ENCODE results near the gene SREBF1. TPM values are rescaled to one million over a fixed set of nuclear protein-coding genes. Genes with fewer than 3 reads are reported as not detected.

Gene SREBF1
- total and polyA plus RNA-seq, 2 experiments from 2014 or later, result 19.2 to 36.2 TPM

- Histone ChIP-seq H3F3A (ENCODE audit: insufficient read depth) (peaks cover 38% of the 10 kb centered on the region), H3K27me3 (replicated peaks; ENCODE audit: insufficient read depth) (no peaks in the 10 kb centered on the region), H3K79me2 (ENCODE audit: insufficient read depth) (peaks cover 26% of the 10 kb centered on the region), H3K4me1 (ENCODE audit: insufficient read depth) (peaks cover 38% of the 10 kb centered on the region), H3K9ac (peak overlapping the region; percentile 93), H3K4me3 (no peak overlapping the region), H2AFZ (peak overlapping the region; percentile 40; the same call in 1 of the 2 replicates), H3K36me3 (ENCODE audit: low read depth) (no peaks in the 10 kb centered on the region), H3K9me2 (ENCODE audit: insufficient read depth) (no peaks in the 10 kb centered on the region), H4K20me1 (ENCODE audit: insufficient read depth) (no peaks in the 10 kb centered on the region), H3K4me2 (ENCODE audit: unreplicated experiment) (no peak overlapping the region), H3K9me3 (ENCODE audit: low read depth) (no peaks in the 10 kb centered on the region), H3K27ac (peak overlapping the region; percentile 95)
- in situ Hi-C loops (cut with MboI), result no loop called here
- 43 to 45% methylated on average over 10 to 11 of the region's 11 CpGs for WGBS, 2 experiments (ENCODE audit: low coverage in 1 of 2, low lambda C conversion rate in 2 of 2, missing lambda C conversion rate in 2 of 2)
- TF ChIP-seq EZH2phosphoT487 (IDR thresholded peaks at IDR 0.05; ENCODE audit: insufficient read depth, low read depth), result no peak
- DNase-seq, result peak; percentile 73
These were observed 1.5 kb upstream of the SREBF1 start for GRCh38 chr17:17837966-17838962.

- Histone ChIP-seq H3K79me2 (ENCODE audit: insufficient read depth) (peaks cover 34% of the 10 kb centered on the region), H3K9ac (peak overlapping the region; percentile 93), H2AFZ (peak overlapping the region; percentile 16), H3F3A (ENCODE audit: insufficient read depth) (peaks cover 38% of the 10 kb centered on the region), H4K20me1 (ENCODE audit: insufficient read depth) (no peaks in the 10 kb centered on the region), H3K9me2 (ENCODE audit: insufficient read depth) (no peaks in the 10 kb centered on the region), H3K4me2 (ENCODE audit: unreplicated experiment) (peak overlapping the region; percentile 86), H3K36me3 (ENCODE audit: low read depth) (no peaks in the 10 kb centered on the region), H3K9me3 (ENCODE audit: low read depth) (no peaks in the 10 kb centered on the region), H3K27ac (peak overlapping the region; percentile 95), H3K27me3 (replicated peaks; ENCODE audit: insufficient read depth) (no peaks in the 10 kb centered on the region), H3K4me3 (peak overlapping the region; percentile 79), H3K4me1 (ENCODE audit: insufficient read depth) (peaks cover 38% of the 10 kb centered on the region)
- no peak for TF ChIP-seq EZH2 (IDR thresholded peaks at IDR 0.05; ENCODE audit: insufficient read depth, poor library complexity, severe bottlenecking)
- TF ChIP-seq EZH2phosphoT487 (IDR thresholded peaks at IDR 0.05; ENCODE audit: insufficient read depth, low read depth), result no peak
- peak; percentile 87 for DNase-seq
- 17 to 29% methylated on average over 3 of the region's 3 CpGs for WGBS, 2 experiments (ENCODE audit: low coverage in 1 of 2, low lambda C conversion rate in 2 of 2, missing lambda C conversion rate in 2 of 2)
- in situ Hi-C loops (cut with MboI), result no loop called here
These were observed 615 bp upstream of the SREBF1 start for GRCh38 chr17:17837380-17837821.

GRCh38 chr17:17836250-17836817, 452 bp downstream of the SREBF1 start:
- TF ChIP-seq EZH2 (IDR thresholded peaks at IDR 0.05; ENCODE audit: insufficient read depth, poor library complexity, severe bottlenecking) (no peak), EZH2phosphoT487 (IDR thresholded peaks at IDR 0.05; ENCODE audit: insufficient read depth, low read depth) (no peak)
- no peaks in the 10 kb centered on the region for H3K36me3 ChIP-seq (ENCODE audit: low read depth)
- peaks cover 44% of the 10 kb centered on the region for H3K79me2 ChIP-seq (ENCODE audit: insufficient read depth)
- peak; percentile 97 for DNase-seq
- no peaks in the 10 kb centered on the region for H3K9me3 ChIP-seq (ENCODE audit: low read depth)
- peak overlapping the region; percentile 70; the same call in 1 of the 2 replicates for H2AFZ ChIP-seq
- no peaks in the 10 kb centered on the region for H3K9me2 ChIP-seq (ENCODE audit: insufficient read depth)
- no peaks in the 10 kb centered on the region for H3K27me3 ChIP-seq (replicated peaks; ENCODE audit: insufficient read depth)
- H3K27ac ChIP-seq, result peak overlapping the region; percentile 95
- peaks cover 37% of the 10 kb centered on the region for H3K4me1 ChIP-seq (ENCODE audit: insufficient read depth)
- H4K20me1 ChIP-seq (ENCODE audit: insufficient read depth), result no peaks in the 10 kb centered on the region
- 1 to 3% methylated on average over 56 to 67 of the region's 69 CpGs for WGBS, 2 experiments (ENCODE audit: low coverage in 1 of 2, low lambda C conversion rate in 2 of 2, missing lambda C conversion rate in 2 of 2)
- peaks cover 34% of the 10 kb centered on the region for H3F3A ChIP-seq (ENCODE audit: insufficient read depth)
- H3K9ac ChIP-seq, result peak overlapping the region; percentile 93
- in situ Hi-C loops (cut with MboI), result no loop called here
- H3K4me3 ChIP-seq, result peak overlapping the region; percentile 79
- H3K4me2 ChIP-seq (ENCODE audit: unreplicated experiment), result peak overlapping the region; percentile 86

- peaks cover 28% of the 10 kb centered on the region for H3F3A ChIP-seq (ENCODE audit: insufficient read depth)
- no peaks in the 10 kb centered on the region for H3K36me3 ChIP-seq (ENCODE audit: low read depth)
- H3K27ac ChIP-seq, result peak overlapping the region; percentile 95
- H3K27me3 ChIP-seq (replicated peaks; ENCODE audit: insufficient read depth), result no peaks in the 10 kb centered on the region
- H3K4me3 ChIP-seq, result peak overlapping the region; percentile 79
- DNase-seq, result peak; percentile 55
- no peaks in the 10 kb centered on the region for H4K20me1 ChIP-seq (ENCODE audit: insufficient read depth)
- in situ Hi-C loops (cut with MboI), result no loop called here
- peak overlapping the region; percentile 93 for H3K9ac ChIP-seq
- peak overlapping the region; percentile 70 for H2AFZ ChIP-seq
- H3K4me1 ChIP-seq (ENCODE audit: insufficient read depth), result peaks cover 31% of the 10 kb centered on the region
- peaks cover 51% of the 10 kb centered on the region for H3K79me2 ChIP-seq (ENCODE audit: insufficient read depth)
- no peaks in the 10 kb centered on the region for H3K9me2 ChIP-seq (ENCODE audit: insufficient read depth)
- TF ChIP-seq EZH2 (IDR thresholded peaks at IDR 0.05; ENCODE audit: insufficient read depth, poor library complexity, severe bottlenecking), result no peak
- TF ChIP-seq EZH2phosphoT487 (IDR thresholded peaks at IDR 0.05; ENCODE audit: insufficient read depth, low read depth), result no peak
- H3K9me3 ChIP-seq (ENCODE audit: low read depth), result no peaks in the 10 kb centered on the region
- H3K4me2 ChIP-seq (ENCODE audit: unreplicated experiment), result peak overlapping the region; percentile 86
- 9 to 13% methylated on average over 25 of the region's 25 CpGs for WGBS, 2 experiments (ENCODE audit: low coverage in 1 of 2, low lambda C conversion rate in 2 of 2, missing lambda C conversion rate in 2 of 2)
These were observed 1.2 kb downstream of the SREBF1 start for GRCh38 chr17:17835415-17836249.

Measured in GM23248 (cell line).